GM19438 (cell line): ENCODE results near the gene ATP12A.

Experiments used
- ATAC-seq: cut with Tn5 transposase; IDR thresholded peaks from one replicate; pipeline ENCODE4 v1.9.1; 2021; ENCODE audit warnings: low read depth; ENCODE audit not compliant: unreplicated experiment

ATP12A gene

DNA sequence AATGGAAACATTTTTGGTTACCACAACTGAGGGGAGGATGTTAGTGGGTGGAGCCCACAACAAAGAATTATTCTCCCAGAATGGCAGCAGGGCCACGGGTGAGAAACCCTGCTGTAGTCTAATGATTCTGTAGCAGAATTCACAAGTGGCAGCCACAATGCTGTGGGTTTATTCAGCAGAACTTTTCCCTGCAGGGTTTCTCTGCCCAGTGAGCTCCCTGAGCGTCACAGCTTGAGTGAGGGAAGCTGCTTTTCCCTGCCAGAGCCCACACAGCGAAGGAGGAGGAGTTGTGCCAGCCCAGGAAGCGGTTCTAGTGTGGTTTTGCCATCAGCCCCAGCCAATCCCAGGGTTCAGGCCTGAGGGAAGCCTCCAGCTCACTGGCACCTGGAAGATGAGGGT lies 4.4 kb downstream of the ATP12A start:
- ATAC-seq, result no peak

DNA sequence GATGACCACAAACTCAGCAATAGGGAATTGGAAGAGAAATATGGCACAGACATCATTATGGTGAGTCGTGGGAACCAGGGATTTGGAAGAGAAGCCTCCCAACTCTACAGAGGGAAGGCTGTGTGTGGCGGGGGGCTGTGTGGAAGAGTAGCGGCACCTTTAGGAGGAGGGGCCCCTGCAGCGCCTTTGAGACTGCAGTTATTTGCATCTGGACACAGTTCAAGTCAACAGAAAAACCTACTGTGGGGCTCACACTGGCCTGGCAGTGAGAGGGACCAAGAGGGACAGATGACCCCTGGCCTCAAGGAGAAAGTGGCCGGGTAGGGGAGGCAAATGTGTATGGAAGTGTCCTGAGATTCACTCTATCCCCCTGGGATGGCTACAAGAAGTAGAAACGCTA lies 5.1 kb downstream of the ATP12A start:
- ATAC-seq, result no peak

DNA sequence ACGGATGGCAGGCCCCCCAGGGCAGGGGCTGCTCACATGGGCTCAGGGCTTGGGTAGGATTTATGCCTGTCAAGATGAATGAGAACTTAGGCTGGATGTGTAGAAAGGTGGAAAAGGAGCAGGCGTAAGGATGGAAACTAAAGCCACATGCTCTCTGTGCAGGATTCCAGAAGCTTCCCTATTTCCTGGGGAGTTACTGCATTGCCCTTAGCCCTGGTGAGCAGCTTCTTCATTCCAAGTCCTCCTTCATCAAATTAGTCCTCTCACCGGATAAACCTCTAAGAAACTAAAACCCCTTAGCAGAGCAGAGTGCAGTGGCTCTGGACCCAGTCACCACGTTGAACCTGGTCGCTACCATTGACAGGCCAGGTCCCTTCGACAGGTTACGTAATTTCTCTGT lies 7.4 kb downstream of the ATP12A start:
- no peak for ATAC-seq

DNA sequence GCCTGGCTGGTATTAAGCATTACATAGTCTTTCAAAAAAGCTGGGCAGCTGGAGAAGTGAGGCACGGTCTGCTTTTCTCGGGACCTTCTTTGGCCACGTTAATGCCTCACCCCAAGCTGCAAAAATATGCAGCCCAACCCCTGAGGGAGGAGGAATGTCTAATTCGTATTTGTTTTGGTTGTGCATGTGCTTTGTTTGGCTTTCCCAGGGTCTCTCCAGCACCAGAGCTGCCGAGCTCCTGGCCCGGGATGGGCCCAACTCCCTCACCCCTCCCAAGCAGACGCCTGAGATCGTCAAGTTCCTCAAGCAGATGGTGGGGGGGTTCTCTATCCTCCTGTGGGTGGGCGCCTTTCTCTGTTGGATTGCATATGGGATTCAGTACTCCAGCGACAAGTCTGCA lies 7.9 kb downstream of the ATP12A start:
- no peak for ATAC-seq

DNA sequence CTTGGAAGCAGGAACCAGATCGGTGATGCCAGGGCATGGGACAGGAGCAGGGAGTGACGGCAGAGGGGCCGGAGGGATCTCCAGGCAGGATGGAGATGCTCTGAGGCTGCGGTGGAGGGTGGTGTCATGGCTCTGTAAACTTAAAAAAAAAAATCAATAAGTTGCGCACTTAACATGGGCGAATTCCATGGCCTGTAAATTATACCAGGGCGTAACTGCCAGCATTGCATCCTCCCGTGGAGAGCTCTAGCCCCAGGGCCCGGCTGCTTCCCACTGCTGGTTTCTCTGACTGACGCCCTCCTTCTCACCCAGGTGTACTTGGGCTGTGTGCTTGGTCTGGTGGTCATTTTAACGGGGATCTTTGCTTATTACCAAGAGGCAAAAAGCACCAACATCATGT lies 8.7 kb downstream of the ATP12A start:
- no peak for ATAC-seq

DNA sequence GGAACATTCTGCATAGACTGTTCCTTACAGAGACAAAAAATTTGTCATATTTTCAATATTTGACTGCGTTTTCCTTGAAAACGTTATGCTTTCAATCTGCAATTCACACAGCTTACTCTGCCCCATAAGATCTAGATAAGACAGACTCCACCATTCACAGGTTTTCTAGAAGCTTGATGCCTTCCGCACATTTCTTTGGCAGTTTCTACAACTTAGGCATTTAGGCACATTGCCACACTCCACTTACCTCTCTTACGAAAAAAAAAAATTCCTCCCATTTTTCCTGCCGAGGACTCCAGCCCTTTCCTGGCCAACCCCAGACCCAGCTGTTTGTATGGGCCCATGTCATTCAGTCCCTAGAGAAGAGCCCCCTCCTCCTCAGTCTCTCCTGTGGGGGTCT lies 11.2 kb downstream of the ATP12A start:
- ATAC-seq, result no peak

DNA sequence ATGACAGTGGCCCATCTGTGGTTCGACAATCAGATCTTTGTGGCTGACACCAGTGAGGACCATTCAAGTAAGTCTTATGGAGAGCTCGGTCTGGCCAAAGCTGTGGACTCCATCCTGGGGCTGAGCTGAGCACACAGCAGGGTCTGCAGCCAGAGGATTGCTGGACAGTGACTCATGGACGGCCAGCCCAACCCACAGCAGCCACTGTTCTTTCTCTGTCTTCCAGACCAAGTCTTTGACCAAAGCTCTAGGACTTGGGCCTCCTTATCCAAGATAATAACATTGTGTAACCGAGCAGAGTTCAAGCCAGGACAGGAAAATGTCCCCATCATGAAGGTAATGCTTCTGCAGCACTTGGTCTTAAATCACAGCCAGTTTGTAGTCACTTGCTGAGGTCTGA lies 12.4 kb downstream of the ATP12A start:
- no peak for ATAC-seq

DNA sequence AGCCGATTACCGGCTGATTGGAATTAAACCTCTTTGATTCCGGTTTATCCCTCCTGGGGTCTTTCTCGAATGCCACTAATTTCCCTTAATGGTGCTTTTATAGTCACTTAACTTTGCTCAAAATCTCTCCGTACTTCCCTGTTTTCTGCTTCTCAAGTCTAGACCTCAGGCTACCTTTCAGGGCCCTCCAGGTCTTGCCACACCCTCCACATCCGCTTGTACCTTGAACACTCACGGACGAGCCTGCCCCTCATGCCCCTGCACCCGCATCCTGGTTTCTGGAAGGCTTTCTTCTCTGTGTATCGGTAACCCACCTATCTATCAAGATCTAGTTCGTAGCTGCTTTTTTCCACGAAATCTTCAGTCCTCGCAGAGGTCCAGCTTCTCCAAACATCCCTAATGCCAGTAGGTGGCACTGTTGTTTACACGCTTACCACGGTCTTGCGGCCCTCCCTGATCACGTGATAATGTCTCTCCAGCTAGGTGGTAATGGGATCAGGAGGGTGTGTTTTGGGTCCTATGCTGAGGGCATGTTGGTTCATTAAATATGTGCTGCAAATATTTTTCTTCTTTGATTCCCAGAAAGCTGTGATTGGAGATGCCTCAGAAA lies 13.8 kb downstream of the ATP12A start:
- peak; percentile 72 for ATAC-seq

DNA sequence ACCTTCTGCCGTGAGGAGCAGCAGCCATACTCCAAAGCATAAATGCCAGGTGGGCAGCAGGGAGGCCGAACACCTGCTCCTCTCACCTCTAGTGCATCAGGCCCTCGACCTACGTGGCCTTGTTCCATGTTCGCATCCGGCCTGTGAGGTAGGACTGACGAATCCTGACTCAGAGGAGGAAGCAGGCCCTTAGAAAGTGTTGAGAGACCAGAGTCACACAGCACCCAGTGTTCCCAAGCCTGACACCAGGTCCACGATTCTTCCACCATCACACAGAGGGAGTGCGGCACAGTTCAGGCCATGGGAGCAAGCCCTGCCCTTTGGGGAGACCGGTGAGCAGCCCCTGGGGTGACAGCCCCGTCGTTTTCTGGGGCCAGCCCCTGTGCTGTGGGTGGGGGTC lies 14.7 kb downstream of the ATP12A start:
- no peak for ATAC-seq

DNA sequence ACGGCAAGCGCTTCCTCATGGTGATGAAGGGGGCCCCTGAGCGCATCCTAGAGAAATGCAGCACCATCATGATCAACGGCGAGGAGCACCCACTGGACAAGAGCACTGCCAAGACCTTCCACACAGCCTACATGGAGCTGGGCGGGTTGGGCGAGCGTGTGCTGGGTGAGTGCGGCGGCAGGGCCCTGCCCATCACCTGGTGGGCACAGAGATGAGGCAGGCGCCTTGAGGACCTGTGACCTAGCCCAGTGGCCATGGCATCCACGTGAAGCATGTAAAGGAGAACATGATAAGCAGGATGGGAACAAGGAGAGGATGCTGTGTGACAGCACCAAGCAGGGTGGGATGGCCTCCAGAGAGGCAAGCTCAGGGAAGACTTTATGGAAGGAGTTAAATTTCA lies 18.5 kb downstream of the ATP12A start:
- ATAC-seq, result no peak

DNA sequence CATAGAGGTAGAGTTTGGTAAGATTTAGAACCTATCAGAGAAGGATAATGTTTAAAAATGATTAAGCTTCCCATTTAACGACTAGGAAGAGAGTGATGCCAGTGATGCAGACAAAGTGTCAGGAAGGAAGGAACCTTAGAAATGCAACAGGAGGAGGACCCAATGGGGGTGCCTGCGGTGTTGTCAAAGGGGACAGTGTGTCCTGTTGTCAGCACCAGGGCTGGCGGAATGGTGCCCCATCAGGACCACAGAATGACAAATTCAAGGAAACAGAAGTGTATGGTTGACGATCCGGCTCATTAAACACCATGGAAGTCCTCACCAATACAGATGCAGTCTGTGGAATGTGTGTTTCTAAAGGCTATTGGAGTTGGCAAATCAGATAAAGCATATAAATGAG lies 19.3 kb downstream of the ATP12A start:
- ATAC-seq, result no peak

DNA sequence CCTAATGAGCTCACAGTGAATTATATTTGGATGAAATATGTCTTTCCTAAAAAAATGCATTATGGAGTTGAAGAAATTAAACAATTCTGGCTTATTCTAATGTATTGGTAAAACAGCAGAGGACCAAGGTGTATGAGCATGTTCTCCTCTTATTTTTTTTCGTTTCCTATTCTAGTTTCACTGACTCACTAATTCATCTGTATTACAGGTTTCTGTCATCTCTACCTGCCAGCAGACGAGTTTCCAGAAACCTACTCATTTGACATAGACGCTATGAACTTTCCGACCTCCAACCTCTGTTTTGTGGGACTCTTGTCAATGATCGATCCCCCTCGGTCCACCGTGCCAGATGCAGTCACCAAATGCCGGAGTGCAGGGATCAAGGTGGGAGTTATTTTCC lies 20.3 kb downstream of the ATP12A start:
- no peak for ATAC-seq

DNA sequence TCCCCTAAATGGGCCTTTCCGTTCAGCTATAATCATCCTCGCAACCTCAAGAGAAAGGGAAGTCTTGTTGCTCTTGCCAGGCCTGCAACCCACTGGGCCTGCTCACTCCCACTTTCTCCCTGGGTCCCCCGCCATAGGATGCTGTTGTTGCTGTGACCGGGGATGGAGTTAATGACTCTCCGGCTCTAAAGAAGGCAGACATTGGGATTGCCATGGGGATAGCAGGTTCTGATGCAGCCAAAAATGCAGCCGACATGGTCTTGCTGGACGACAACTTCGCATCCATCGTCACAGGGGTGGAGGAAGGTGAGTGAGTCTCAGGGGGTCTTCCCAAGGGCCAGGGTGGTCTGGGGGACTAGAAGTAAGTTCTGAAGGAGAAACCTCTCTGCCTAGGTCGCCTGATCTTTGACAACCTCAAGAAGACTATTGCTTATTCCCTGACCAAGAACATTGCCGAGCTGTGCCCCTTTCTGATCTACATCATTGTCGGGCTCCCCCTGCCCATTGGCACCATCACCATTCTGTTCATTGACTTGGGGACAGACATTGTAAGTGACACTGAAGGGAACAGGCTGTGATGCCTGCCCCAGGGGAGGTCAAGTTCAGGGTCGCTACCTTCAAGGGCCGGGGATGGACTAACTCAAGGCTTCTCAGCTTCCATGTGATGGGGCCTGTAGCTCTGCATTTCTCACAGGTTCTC lies 26.8 kb downstream of the ATP12A start:
- no peak for ATAC-seq

DNA sequence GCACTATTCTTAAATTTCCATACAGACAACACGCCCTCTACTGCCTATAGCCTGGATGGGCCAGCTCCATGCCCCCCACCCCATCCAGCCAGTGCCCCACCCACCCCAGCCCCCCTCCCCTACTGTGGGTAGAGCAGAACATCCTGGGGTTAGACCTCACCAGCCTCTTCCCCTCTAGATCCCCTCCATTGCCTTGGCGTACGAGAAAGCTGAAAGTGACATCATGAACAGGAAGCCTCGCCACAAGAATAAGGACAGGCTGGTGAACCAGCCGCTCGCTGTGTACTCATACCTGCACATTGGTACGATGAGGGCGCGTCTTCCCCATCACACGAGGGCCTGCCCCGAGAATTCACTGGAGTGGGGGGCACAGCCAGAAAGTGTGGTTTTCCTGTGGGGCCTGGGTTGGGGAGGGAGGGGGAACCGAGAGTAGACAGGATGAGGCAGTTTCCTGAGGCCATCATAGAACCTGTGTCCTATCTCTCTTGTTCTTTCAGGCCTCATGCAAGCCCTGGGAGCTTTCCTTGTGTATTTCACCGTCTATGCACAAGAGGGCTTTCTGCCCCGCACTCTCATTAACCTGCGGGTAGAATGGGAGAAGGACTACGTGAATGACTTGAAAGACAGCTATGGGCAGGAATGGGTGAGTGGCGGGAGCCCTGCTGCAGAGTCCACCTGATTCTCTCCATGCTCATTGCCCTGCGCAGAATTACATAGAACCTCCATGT lies 29.1 kb downstream of the ATP12A start:
- no peak for ATAC-seq

DNA sequence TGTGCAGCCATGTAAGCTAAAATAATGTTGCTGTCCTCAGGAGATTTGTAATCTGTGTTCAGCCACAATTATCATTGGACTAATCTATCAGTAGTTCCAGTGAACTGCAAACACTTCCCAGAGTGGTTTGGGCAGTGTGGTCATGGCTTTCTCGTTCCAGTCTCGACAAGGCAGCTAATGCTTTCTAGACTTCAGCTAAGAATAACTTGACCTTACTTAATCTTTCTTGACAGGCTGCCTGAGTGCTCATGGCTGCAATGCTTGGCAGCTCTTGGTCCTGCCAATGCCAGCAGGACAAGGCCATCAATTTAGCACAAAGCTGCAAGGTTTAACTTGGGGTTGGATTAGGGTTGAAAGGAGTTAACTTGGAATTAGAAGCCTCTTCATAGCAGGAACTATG lies 32.8 kb downstream of the ATP12A start:
- ATAC-seq, result no peak

DNA sequence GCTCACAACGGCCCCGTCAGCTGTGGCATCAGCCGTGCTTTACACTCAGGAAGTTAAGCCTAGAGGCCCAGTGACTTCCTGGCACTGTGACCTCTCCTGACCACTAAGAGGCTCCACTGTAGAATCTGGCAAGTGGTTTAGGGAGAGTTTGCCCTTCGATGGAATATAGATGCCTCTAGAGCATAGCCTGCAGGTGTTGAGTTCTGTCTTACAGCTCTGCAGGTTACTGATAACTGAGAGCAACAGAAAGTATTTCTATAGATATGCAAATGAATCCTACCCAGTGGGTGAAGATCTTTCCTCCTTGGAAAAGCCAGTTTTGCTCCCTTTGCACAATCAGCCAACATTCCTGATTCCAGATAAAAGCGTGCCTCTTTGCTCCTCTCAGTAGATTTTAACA lies 35.8 kb downstream of the ATP12A start:
- no peak for ATAC-seq

DNA sequence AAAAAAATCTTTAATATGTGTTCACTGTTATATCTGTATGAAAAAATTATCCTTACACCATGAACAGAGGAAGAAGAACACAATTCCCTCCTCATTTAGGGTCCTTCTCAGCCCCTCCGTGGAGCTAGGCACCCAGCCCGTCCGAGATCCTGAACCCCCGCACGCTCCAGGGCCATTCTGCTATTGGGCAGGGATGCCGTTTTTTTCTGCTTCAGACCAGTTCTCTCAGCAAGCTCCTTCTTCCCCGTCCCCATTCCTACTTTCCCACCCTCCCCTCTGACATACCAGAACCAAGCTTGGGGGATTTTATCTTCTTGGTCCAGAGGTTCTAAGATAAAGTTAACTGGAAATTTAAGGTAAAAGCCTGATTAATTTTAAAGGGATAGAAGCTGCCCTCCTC lies 36.2 kb downstream of the ATP12A start:
- ATAC-seq, result no peak

DNA sequence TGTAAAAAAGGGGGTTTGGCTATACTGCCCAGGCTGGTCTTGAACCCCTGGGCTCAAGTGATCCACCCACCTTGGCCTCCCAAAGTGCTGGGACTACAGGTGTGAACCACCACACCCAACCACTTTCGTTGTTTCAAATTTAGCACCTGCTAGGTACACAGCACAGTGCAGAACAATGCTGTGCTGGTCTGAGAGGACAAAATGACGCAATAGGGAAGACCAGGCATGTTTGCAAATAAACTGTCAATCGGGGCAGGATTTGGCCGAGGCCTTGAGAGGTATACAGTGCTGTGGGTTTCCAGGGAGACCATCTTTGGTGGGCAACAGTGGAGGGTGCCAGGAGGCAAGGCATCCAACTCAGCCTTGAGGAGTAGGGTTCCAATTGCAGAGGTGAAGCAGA lies 37.0 kb downstream of the ATP12A start:
- ATAC-seq, result no peak

DNA sequence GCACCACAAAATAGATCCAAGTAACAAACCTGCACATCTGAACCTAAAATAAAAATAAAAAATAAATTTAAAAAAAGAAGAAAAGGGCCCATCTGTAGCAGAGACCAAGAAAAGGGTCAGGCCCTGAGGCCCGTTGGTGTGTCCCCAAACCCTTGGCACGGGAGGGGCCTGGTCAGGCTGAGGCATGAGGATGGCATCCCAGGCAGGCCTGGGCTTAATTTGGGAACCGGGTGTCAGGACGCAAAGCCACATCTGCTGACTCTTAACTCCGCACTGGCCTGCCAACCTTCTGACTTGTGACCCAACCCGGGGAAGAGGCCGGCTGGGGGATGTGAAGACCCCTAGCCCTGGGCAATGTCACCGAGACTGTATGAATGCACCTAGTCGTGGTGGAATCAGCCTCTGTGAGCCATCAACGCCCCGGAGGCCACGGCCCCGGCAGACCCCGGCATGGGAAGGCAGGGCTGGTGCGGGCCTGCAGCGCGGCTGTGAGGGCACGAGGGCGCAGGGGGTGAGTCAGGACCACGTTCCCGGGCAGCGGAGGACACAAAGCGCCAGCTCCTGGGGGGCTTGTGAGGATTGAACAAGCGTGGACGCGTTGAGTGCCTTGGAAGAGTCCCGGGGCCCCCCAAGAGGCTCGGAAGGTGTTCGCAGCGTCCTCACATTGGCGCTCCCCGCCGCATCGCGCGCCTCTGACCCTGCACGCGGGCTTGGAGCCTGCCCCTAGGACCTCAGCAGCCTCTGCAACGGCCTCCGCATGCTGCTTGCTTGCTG lies 38.2 kb downstream of the ATP12A start:
- ATAC-seq, result no peak

DNA sequence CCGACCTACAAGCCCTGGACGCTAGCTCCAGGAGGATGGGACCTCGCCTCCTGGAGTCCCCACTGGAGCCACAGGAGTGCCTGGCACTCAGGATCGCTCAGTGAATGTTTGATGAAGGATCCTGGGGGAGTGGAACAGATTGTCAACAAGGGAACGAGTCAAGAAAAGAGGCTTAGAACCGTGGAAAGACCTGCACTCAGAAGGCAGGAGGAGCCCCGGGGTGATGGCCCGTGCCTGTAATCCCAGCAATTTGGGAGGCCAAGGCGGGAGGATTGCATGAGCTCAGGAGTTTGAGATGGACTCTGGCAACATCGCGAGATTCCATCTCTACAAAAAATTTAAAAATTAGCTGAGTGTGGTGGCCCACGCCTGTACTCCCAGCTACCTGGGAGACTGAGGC lies 38.9 kb downstream of the ATP12A start:
- no peak for ATAC-seq

DNA sequence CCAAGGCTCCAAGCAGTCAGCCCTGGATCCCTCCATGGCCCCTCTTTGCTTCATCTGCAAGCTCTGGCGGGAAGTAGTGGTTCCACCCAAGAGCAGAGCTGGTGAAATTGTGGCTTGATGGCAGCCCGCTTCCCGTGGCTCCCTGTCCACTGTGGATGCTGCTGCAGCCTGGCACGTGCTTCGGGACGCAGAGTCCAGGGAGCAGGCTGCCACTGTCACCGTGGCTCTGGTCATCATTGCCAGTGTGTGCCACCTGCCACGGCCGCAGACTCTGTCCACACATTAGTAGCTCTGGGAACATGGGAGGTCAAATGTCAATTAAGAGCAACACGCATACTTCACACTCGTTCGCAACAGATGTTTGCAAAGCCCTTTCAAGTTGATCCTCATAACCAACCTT lies 43.0 kb downstream of the ATP12A start:
- ATAC-seq, result no peak
